Heart right ventricle (tissue), 16 donors: Measurements from ENCODE around the gene MRPL2. TPM values are rescaled to one million over a fixed set of nuclear protein-coding genes. Genes with fewer than 3 reads are reported as not detected.
A peak's percentile ranks its signal among the peaks of the same experiment; 100 is the strongest.
"Not testable (repeated sequence)": the region's sequence is repeated elsewhere in the genome, so short reads cannot be mapped to it uniquely, and the experiment has no call there.

Source experiments
- ATAC-seq, 8 donors: fragments of 200-7000 bp; cut with Tn5 transposase; one replicate each; pipeline ENCODE4 v1.9.1; 2020; ENCODE audit warnings: mild to moderate bottlenecking in 8 of 8, moderate library complexity in 8 of 8, moderate number of reproducible peaks in 1 of 8
- DNase-seq, 2 donors: peaks; one replicate each; pipeline ENCODE4 v3.0.0-alpha.2; 2020
- H3K27ac ChIP-seq, 10 donors: fragments of 200-600 bp; sonication (generic) in 2 of 10; one replicate each; pipeline versions ENCODE4 v1.5.0 to v1.8.0; 2020 to 2022; ENCODE audit warnings: mild to moderate bottlenecking in 3 of 10
- H3K27me3 ChIP-seq, 7 donors: fragments of 200-600 bp; one replicate each; pipeline ENCODE4 v1.8.0; 2021 to 2022; ENCODE audit warnings: mild to moderate bottlenecking in 2 of 7
- H3K36me3 ChIP-seq, 9 donors: fragments of 200-600 bp; sonication (generic) in 1 of 9; one replicate each; pipeline versions ENCODE4 v1.5.0 to v1.8.0; 2020 to 2022; ENCODE audit warnings: mild to moderate bottlenecking in 2 of 9
- H3K4me1 ChIP-seq, 9 donors: fragments of 200-600 bp; sonication (generic) in 1 of 9; one replicate each; pipeline versions ENCODE4 v1.5.0 to v1.8.0; 2020 to 2022; ENCODE audit warnings: mild to moderate bottlenecking in 4 of 9
- H3K4me3 ChIP-seq, 10 donors: fragments of 200-600 bp; sonication (generic) in 2 of 10; one replicate each; pipeline versions ENCODE4 v1.5.0 to v1.8.0; 2020 to 2022; ENCODE audit warnings: mild to moderate bottlenecking in 7 of 10, moderate library complexity in 2 of 10
- H3K9me3 ChIP-seq, 11 donors: fragments of 200-600 bp in 10 of 11; sonication (generic) in 2 of 11; one replicate each; pipeline versions ENCODE4 v1.5.0 to v1.8.0; 2013 to 2022; ENCODE audit warnings: mild to moderate bottlenecking in 2 of 11, control low read depth in 1 of 11, moderate library complexity in 1 of 11
- whole genome bisulfite sequencing, 2 donors: extraction: QIAGEN DNeasy Blood & Tissue Kit; methylation state at CpG; one replicate each; pipeline ENCODE4 v1.1.7; 2013; ENCODE audit warnings: inconsistent platforms in 1 of 2; 5-methylcytosine and 5-hydroxymethylcytosine counted together
- intact Hi-C, 10 donors: fragments of 100-400 bp; cut with DNase I; formaldehyde crosslinking; loops; one replicate each; pipeline versions ENCODE4 v1.11.1 to v1.14.2; 2022
- polyA plus RNA-seq, 2 donors: library from polyadenylated mRNA; stranded (reverse); fragments of 200-250 nt; gene quantifications; one replicate each; pipeline ENCODE4 v1.2.3, GENCODE V29; 2013
- total RNA-seq, 10 donors: library from RNA; stranded (reverse); fragmentation: NEBNext Ultra II Directional in 3 of 10; extraction: Animal tissue kit (Norgen Biotek cat#: 25700) in 3 of 10; gene quantifications; one replicate each; pipeline versions ENCODE4 v1.2.1 to v1.2.4, GENCODE V29; 2021 to 2023
- TF ChIP-seq, protein P1 (sequence below), 9 donors: fragments of 200-600 bp; sonication (generic) in 2 of 9; IDR thresholded peaks; one replicate each; pipeline versions ENCODE4 v1.5.0 to v1.8.0; 2021 to 2022; ENCODE audit warnings: antibody characterized with exemption in 9 of 9, mild to moderate bottlenecking in 5 of 9, moderate library complexity in 1 of 9
- donor health status: Arrhythmogenic right ventricular cardiomyopathy.
- donor health status: ischemic (EF 13 %, LVEDD 7.1; RV severe dilation, severe dysfunction).
- donor health status: healthy with polysubstance abuse.
- donor health status: DM: no; HTN: yes; CAD: no.
- donor health status: DM: no; HTN: no; CAD: no.
- donor health status: ischemic (EF 25% LVEDD 6.9; RV normal size, moderate dysfunction).
- donor health status: ischemic (EF 25% LVEDD 5.7; RV mildly dilated, moderate dysfunction).
- donor health status: healthy.
- donor health status: DM: yes; HTN: yes; CAD: no.
- donor health status: Ischemic cardiomyopathy.
- donor health status: ischemic (EF 35%, LVEDD 5.7; RV mildly dilated, moderate dysfunction).
- donor health status: nonischemic (EF 11% LVEDD 7.7; RV severe dilation, severe dysfunction).
- donor health status: DM: yes; HTN: yes; CAD: no.
- donor health status: PGD.
- donor health status: ischemic (EF 29% LVEDD 5.4; RV normal size, mild dysfunction).
- donor health status: nonischemic (EF 23%, LVEDD 6.1; RV moderate dilation, normal function).

Gene MRPL2
- total and polyA plus RNA-seq, 12 donors: 76.0 to 165 (median 97.6) TPM

DNA sequence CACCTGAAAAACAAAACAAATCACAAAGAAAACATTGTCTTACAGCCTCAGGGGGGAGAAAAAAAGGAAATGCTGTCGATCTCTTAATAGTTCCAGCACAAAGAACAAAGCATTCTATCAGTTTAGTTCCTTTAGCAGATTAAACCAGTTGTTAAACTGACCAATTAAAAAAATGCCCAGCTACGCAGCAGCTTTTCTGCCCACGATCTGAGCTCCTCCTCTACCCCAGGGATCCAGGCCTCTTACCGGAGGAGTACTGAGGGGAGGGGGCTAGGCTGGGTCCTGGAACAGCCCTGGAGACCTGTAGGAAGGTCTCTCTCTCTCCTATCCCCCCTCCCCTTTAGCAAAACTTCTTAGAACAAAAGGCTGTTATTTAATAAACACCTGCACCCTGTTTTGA lies 30.2 kb upstream of the MRPL2 start:
- no peak overlapping the region for H3K27ac ChIP-seq

DNA sequence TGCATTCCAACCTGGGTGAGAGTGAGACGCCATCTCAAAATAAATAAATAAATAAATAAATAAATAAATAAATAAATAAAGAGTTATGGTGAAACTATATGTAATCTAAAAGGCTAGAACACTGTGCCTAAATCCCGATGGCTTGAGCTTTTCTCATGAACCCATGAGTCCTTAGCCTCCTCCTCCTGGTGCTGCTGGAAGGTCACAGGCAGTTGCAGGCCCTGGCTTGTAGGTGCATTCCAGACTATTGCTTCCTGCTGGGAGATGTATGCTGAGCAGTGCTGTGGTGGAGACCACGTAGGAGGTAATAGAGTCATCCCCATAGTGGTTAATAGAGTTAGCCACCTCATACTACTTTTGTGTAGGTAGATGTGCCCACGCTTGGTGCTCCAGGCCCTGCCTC lies 29.4 kb upstream of the MRPL2 start:
- Histone ChIP-seq H3K27me3 (no peaks in the 10 kb centered on the region), H3K36me3 (no peaks in the 10 kb centered on the region), H3K4me3 (no peak overlapping the region), H3K4me1 (peaks cover 0 to 4% (median 0%) of the 10 kb centered on the region in 9 donors), H3K9me3 (no peaks in the 10 kb centered on the region), H3K27ac (no peak overlapping the region)
- no peak for DNase-seq
- WGBS, 2 donors: 90 to 97% methylated on average over 4 of the region's 4 CpGs
- ATAC-seq: no peak
- TF ChIP-seq, protein P1, sequence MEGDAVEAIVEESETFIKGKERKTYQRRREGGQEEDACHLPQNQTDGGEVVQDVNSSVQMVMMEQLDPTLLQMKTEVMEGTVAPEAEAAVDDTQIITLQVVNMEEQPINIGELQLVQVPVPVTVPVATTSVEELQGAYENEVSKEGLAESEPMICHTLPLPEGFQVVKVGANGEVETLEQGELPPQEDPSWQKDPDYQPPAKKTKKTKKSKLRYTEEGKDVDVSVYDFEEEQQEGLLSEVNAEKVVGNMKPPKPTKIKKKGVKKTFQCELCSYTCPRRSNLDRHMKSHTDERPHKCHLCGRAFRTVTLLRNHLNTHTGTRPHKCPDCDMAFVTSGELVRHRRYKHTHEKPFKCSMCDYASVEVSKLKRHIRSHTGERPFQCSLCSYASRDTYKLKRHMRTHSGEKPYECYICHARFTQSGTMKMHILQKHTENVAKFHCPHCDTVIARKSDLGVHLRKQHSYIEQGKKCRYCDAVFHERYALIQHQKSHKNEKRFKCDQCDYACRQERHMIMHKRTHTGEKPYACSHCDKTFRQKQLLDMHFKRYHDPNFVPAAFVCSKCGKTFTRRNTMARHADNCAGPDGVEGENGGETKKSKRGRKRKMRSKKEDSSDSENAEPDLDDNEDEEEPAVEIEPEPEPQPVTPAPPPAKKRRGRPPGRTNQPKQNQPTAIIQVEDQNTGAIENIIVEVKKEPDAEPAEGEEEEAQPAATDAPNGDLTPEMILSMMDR (IDR thresholded peaks at IDR 0.05): no peak
- intact Hi-C loops: no loop called here

More for the DNA sequence above, 30.2 kb upstream of the MRPL2 start:
- WGBS, 2 donors: 63 to 69% methylated on average over 4 of the region's 4 CpGs
- DNase-seq (no peak), ATAC-seq (no peak)
- Histone ChIP-seq H3K4me1 (peaks cover 0 to 4% (median 0%) of the 10 kb centered on the region in 9 donors), H3K27me3 (no peaks in the 10 kb centered on the region), H3K4me3 (no peak overlapping the region), H3K36me3 (no peaks in the 10 kb centered on the region), H3K9me3 (no peaks in the 10 kb centered on the region)
- TF ChIP-seq, protein P1 (IDR thresholded peaks at IDR 0.05): no peak
- intact Hi-C loops: no loop called here

DNA sequence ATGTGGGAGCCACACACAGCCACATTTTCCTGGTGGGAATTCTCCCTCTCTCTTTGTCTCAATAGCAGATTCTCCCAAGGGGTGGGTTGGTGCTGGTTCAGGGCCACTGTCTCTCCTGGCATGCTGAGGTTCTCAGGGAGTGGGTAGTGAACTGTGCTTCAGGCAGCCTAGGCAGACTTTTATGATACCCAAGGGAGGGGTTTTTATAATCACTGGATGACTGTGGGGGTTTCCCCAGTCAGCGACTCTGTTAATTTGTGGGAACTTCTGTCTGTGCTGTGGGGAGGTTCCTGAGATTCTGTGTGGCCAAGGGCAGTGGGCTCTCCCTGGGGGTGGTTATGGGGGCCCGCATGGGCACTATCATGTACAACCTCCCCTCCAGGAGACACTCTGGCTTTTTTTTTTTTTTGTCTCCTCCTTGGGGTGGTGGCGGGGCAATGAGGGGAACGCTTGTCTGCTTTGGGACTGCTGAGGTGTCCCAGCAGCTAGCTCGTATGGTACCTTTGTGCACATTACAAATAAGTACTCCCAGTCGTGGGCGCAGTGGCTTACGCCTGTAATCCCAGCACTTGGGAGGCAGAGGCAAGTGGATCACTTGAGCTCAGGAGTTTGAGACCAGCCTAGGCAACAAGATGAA lies 26.9 kb upstream of the MRPL2 start:
- TF ChIP-seq, protein P1 (IDR thresholded peaks at IDR 0.05): no peak
- ATAC-seq (no peak), DNase-seq (no peak)
- H3K27me3 ChIP-seq: no peaks in the 10 kb centered on the region
- WGBS, 2 donors: 82 to 90% methylated on average over 8 of the region's 8 CpGs
- H3K36me3 ChIP-seq: no peaks in the 10 kb centered on the region
- H3K4me1 ChIP-seq: no peaks in the 10 kb centered on the region
- H3K4me3 ChIP-seq: no peak overlapping the region
- no peak overlapping the region for H3K27ac ChIP-seq
- H3K9me3 ChIP-seq: no peaks in the 10 kb centered on the region
- intact Hi-C loops: no loop called here

DNA sequence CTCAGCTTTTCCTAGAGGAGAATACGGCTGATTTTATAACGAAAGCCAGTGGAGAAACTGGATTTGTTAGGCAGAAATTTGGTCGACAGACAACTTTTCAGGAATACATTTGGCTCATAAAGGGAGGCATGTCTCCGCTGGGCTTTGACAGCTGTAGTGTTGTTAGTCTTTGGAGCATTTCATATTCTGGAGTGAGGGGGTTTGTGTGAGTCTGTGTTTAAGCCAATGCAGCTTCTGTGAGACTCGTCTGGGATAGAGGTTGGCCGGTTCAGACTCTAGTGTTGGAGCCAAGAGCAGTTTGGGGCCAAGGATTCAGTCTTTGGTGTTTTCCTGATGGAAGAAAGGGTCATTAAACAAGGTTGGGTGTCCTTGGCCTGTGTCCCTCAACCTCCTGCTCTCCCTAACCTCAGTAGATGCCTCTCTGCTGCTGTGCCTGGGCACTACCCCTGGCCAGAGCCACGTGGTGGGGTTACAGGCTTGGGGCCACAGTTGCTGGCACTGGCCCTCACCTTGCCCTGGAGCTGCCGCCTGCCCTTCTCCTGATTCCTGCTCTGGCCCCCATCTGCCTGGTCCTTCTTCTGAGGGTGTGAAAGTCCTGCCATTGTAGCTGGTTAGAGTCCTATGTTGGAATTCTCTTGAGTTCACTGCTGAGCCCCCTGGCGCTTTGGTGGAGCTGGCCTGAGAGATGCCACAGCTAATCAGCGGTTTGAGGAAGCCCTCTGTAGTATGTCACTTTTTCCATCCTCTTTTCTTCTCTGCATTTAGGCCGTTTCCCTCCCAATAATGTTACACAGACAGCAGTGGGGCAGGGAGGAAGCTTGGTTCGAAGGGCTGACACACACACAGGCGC lies 23.8 kb upstream of the MRPL2 start:
- no peak overlapping the region for H3K4me3 ChIP-seq
- DNase-seq (no peak), ATAC-seq (peak in 2 of 8 donors; percentile 33 to 39)
- H3K9me3 ChIP-seq: no peaks in the 10 kb centered on the region
- TF ChIP-seq, protein P1 (IDR thresholded peaks at IDR 0.05): no peak
- H3K36me3 ChIP-seq: no peaks in the 10 kb centered on the region
- H3K27me3 ChIP-seq: no peaks in the 10 kb centered on the region
- intact Hi-C loops: no loop called here
- WGBS, 2 donors: 69 to 76% methylated on average over 13 of the region's 13 CpGs
- no peaks in the 10 kb centered on the region for H3K4me1 ChIP-seq
- H3K27ac ChIP-seq: no peak overlapping the region

DNA sequence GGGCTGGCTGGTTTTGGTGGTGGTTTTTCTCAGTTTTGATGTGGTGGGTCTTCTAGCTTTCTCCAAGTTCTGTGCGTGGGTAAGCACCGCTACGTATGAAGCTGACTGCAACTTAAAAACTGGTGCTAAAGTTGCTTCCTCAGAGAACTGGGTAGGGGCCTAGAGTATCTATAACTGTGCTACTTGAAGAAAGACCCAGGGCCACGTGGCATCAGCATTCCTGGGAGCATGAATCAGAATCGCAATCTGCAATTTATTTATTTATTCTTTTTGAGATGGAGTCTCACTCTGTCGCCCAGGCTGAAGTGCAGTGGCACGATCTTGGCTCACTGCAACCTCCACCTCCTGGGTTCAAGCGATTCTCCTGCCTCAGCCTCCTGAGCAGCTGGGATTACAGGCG lies 22.7 kb upstream of the MRPL2 start:
- H3K36me3 ChIP-seq, intact Hi-C loops, H3K27ac ChIP-seq, DNase-seq, H3K9me3 ChIP-seq, H3K4me1 ChIP-seq, ATAC-seq, H3K4me3 ChIP-seq: not testable (repeated sequence)
- 94 to 95% methylated on average over 9 of the region's 9 CpGs for WGBS, 2 donors
- peaks cover 0 to 11% (median 8%) of the 10 kb centered on the region in 7 donors for H3K27me3 ChIP-seq
